ENCODE measurements around the gene LOC128125822.

LOC128125822 gene

DNA sequence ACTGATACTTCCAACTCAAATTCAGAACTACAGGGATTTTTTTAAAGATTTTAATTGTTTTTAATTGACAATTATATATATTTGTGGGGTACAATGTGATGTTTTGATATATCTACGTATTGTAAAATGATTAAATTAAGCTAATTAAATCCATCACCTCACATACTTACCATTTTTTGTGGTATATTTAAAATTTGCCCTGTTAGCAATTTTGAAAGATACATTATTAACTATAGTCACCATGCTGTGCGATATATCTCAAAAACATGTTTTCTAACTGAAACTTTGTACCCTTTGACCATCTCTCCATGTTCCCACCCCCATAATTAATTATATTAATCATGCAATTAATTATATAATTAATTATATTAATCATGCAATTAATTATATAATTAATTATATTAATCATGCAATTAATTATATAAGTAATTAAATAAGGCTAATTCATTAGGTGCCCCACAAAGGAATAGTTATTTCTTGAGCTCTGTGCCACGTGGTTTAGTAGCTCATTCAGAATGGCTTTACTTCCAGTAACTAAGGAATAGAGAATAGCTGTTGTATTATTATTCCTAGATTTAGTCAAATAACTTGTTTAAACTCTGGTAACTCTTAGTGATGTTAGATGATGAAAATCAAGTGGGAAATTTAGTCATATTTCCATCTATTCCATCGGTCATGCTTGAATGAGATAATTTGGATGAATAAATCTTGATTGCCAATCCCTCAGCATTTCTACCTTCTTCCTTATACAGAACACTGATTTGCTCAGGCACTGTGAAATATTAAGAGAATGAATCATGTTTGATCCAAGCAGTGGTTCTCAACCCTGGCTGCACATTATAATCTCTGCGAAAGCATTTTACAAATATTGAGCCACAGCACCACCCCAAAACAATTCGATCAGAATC, 25.1 kb downstream of the LOC128125822 start:
- H3K27ac ChIP-seq = no peak overlapping the region
- H3K4me1 ChIP-seq = no peaks in the 10 kb centered on the region
- intact Hi-C loops (cut with DNase I; ENCODE audit: low total_unique reads) = loop anchor here (5.0 kb wide), 1 partner anchor 165 kb away; no protein-coding TSS in a partner anchor
- H3K36me3 ChIP-seq (ENCODE audit: low read depth, missing control alignments) = no peaks in the 10 kb centered on the region
- H3K9me3 ChIP-seq = no peaks in the 10 kb centered on the region
- no peak overlapping the region for H3K4me3 ChIP-seq
- H3K27me3 ChIP-seq = no peaks in the 10 kb centered on the region
- no peak for DNase-seq
- 44 to 45% methylated on average over 6 of the region's 6 CpGs for WGBS, 2 donors
- TF ChIP-seq, protein P1, sequence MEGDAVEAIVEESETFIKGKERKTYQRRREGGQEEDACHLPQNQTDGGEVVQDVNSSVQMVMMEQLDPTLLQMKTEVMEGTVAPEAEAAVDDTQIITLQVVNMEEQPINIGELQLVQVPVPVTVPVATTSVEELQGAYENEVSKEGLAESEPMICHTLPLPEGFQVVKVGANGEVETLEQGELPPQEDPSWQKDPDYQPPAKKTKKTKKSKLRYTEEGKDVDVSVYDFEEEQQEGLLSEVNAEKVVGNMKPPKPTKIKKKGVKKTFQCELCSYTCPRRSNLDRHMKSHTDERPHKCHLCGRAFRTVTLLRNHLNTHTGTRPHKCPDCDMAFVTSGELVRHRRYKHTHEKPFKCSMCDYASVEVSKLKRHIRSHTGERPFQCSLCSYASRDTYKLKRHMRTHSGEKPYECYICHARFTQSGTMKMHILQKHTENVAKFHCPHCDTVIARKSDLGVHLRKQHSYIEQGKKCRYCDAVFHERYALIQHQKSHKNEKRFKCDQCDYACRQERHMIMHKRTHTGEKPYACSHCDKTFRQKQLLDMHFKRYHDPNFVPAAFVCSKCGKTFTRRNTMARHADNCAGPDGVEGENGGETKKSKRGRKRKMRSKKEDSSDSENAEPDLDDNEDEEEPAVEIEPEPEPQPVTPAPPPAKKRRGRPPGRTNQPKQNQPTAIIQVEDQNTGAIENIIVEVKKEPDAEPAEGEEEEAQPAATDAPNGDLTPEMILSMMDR (IDR thresholded peaks at IDR 0.05) = no peak
- no peak for TF ChIP-seq POLR2A (IDR thresholded peaks at IDR 0.05)

DNA sequence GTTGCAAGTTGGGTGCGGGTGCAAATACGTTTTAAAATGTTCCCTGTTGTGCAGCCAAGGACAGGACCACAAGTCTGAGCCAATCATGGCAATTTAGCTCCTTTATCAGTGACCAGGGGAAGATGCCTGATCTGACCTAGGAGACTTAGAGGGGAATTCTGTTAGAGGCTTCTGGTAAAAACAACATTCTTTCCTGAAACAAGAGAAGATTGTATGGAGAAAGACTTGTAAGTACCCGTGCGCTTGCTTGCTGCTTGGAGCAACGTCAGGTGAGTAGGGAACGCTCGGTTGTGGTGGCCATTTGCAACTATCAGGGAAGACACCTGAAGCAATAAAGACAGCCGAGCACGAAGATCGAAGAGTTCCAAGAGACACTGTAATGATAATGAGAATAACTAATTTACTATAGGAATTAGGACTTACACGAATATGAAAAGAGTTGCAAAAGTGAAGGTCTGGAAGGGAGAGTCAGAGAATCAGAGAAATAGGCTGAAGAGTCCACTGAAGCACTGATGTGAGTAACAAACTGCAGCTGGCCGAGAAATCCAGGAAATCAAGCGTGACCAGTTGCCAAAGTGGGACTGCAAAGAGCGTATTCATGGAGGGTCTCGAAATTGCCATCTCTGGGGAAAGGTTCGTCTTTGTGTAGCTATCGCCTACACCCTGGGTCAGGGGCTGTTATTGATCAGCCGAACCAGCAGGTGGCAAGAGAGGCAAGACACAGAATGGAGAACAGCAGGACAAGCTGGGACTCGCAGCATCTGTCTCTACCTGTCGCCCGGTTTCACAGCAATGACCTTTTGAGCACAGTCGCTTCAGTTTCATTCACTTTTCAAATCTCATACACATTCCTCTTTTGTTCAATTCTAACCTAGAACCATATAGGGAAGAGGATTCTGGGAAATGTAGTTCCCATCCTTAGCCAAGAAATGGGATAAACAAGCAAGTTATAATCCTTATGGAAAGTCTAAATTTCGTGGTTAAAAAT, 26.1 kb downstream of the LOC128125822 start:
- no peak overlapping the region for H3K27ac ChIP-seq
- WGBS, 2 donors = 2% methylated on average over 23 of the region's 23 CpGs
- TF ChIP-seq, protein P1 (IDR thresholded peaks at IDR 0.05) = peak; percentile 68 to 76 (median 71)
- no peak for TF ChIP-seq POLR2A (IDR thresholded peaks at IDR 0.05)

DNA sequence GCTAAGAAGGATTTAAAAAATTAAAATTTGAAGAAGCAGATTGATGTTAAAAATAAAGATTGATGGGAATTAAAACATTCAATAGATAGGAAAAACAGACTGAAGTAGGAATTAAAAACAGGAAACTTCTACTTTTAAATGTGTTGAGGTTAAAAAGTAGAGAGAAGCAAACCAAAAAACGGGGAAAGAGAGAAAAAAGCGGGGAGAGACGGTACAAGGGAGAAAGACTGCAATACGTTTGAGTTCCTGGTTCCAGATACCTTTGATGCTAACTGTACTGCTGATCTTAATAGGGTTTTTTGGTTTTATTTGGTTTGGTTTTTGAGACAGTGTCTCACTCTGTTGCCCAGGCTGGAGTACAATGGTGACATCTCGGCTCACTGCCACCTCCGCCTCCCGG, 27.0 kb downstream of the LOC128125822 start:
- 81 to 87% methylated on average over 7 of the region's 7 CpGs for WGBS, 2 donors
- no peak for DNase-seq

More for the DNA sequence above, 26.1 kb downstream of the LOC128125822 start:
- intact Hi-C loops (cut with DNase I; ENCODE audit: low total_unique reads) = loop anchor here (5.0 kb wide), 1 partner anchor 164 kb away; no protein-coding TSS in a partner anchor
- peak; percentile 81 for DNase-seq
- no peaks in the 10 kb centered on the region for H3K36me3 ChIP-seq (ENCODE audit: low read depth, missing control alignments)
- H3K4me1 ChIP-seq = no peaks in the 10 kb centered on the region
- no peaks in the 10 kb centered on the region for H3K9me3 ChIP-seq
- no peaks in the 10 kb centered on the region for H3K27me3 ChIP-seq
- peak overlapping the region; percentile 33 to 41 for H3K4me3 ChIP-seq

DNA sequence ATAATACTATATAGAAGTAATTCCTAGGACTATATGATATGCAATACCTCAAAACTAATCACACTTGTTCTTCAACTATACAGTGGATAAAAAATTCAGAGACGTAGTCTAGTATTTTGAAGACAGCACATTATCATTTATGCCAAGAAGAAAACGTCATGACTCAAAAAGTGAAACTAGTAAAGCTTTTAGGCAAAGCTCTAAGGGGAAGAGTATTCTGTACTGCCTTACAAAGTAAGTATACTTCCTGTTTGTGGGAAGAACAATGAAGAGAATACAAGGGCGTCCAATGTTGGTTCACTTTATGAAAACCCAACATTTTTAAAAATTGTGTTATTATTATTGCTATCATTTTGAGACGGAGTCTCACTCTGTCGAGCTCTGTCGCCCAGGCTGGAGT, 27.9 kb downstream of the LOC128125822 start:
- no peak for DNase-seq
- TF ChIP-seq, protein P1 (IDR thresholded peaks at IDR 0.05) = no peak
- no peak for TF ChIP-seq POLR2A (IDR thresholded peaks at IDR 0.05)
- Histone ChIP-seq H3K27ac (no peak overlapping the region), H3K36me3 (ENCODE audit: low read depth, missing control alignments) (no peaks in the 10 kb centered on the region), H3K27me3 (no peaks in the 10 kb centered on the region), H3K9me3 (no peaks in the 10 kb centered on the region), H3K4me1 (no peaks in the 10 kb centered on the region), H3K4me3 (no peak overlapping the region)
- 80 to 84% methylated on average over 6 of the region's 6 CpGs for WGBS, 2 donors
- intact Hi-C loops (cut with DNase I; ENCODE audit: low total_unique reads) = no loop called here

More for the DNA sequence above, 27.0 kb downstream of the LOC128125822 start:
- H3K9me3 ChIP-seq = no peaks in the 10 kb centered on the region
- TF ChIP-seq, protein P1 (IDR thresholded peaks at IDR 0.05) = no peak
- no peak for TF ChIP-seq POLR2A (IDR thresholded peaks at IDR 0.05)
- H3K27me3 ChIP-seq = no peaks in the 10 kb centered on the region
- intact Hi-C loops (cut with DNase I; ENCODE audit: low total_unique reads) = loop anchor here (5.0 kb wide), 1 partner anchor 163 kb away; no protein-coding TSS in a partner anchor
- no peaks in the 10 kb centered on the region for H3K36me3 ChIP-seq (ENCODE audit: low read depth, missing control alignments)
- H3K4me1 ChIP-seq = no peaks in the 10 kb centered on the region
- no peak overlapping the region for H3K27ac ChIP-seq
- H3K4me3 ChIP-seq = no peak overlapping the region

All from testis (tissue), 2 donors.